NCI-H1694 treated with DMSO at 0.1 percent for 48 hours (cell line): ENCODE measurements around the gene ACKR4.
A peak's percentile ranks its signal among the peaks of the same experiment; 100 is the strongest.

Source experiments
- DNase-seq: peaks from one replicate; lab custom pipeline; 2025; lab: John Stamatoyannopoulos, UW

Gene ACKR4

GRCh38 chr3:132641837-132642538 is 44.9 kb downstream of the ACKR4 start:
- peak; percentile 61 for DNase-seq

GRCh38 chr3:132642539-132642847 is 45.4 kb downstream of the ACKR4 start:
- DNase-seq: no peak

- no peak for DNase-seq
Observed at GRCh38 chr3:132643366-132643765, 46.3 kb downstream of the ACKR4 start.

- no peak for DNase-seq
Observed at GRCh38 chr3:132645058-132645457, 48.0 kb downstream of the ACKR4 start.

- DNase-seq: no peak
Observed at GRCh38 chr3:132650153-132650552, 53.1 kb downstream of the ACKR4 start.
